Ascending aorta (tissue), 2 donors: ENCODE measurements around the gene SH3PXD2A. TPM values are rescaled to one million over a fixed set of nuclear protein-coding genes. Genes with fewer than 3 reads are reported as not detected.
"Not testable (repeated sequence)": the region's sequence is repeated elsewhere in the genome, so short reads cannot be mapped to it uniquely, and the experiment has no call there.

Experiments used
- DNase-seq, 2 donors: peaks; one replicate each; pipeline ENCODE4 v3.0.0-alpha.2; 2019; ENCODE audit warnings: low spot score in 2 of 2
- H3K27ac ChIP-seq, 2 donors: fragments of 200-600 bp; sonication (generic); one replicate each; pipeline ENCODE4 v1.5.1; 2016 to 2017; ENCODE audit warnings: mild to moderate bottlenecking in 1 of 2
- H3K27me3 ChIP-seq: fragments of 200-600 bp; sonication (generic); one replicate; pipeline ENCODE4 v1.5.1; 2017
- H3K36me3 ChIP-seq, 2 donors: fragments of 200-600 bp; sonication (generic); one replicate each; pipeline ENCODE4 v1.5.1; 2016
- H3K4me1 ChIP-seq, 2 donors: fragments of 200-600 bp; sonication (generic); one replicate each; pipeline ENCODE4 v1.5.1; 2016 to 2017; ENCODE audit warnings: mild to moderate bottlenecking in 1 of 2
- H3K4me3 ChIP-seq, 2 donors: fragments of 200-600 bp; sonication (generic); one replicate each; pipeline ENCODE4 v1.5.1; 2016 to 2017; ENCODE audit warnings: mild to moderate bottlenecking in 1 of 2
- H3K9me3 ChIP-seq, 2 donors: fragments of 200-600 bp; sonication (generic); one replicate each; pipeline ENCODE4 v1.5.1; 2016
- CTCF ChIP-seq, 3 experiments: fragments of 200-600 bp in 2 of 3; fragments of 450-650 bp in 1 of 3; sonication (generic) in 2 of 3; IDR thresholded peaks; one replicate each; pipeline ENCODE4 v1.5.1; 2016 to 2019; ENCODE audit warnings: antibody characterized with exemption in 3 of 3, mild to moderate bottlenecking in 1 of 3, moderate library complexity in 1 of 3
- intact Hi-C: fragments of 100-400 bp; cut with DNase I; formaldehyde crosslinking; loops from one replicate; pipeline ENCODE4 v1.15.1; 2023
- total RNA-seq: library from RNA; depleted of rRNA; stranded (reverse); fragments of >200 nt; gene quantifications from one replicate; pipeline ENCODE4 v1.1.0, GENCODE V29; 2016

SH3PXD2A gene
- total RNA-seq, 1 donor from 2014 or later: 50.0 TPM

GRCh38 chr10:103814105-103814504, 41.3 kb downstream of the SH3PXD2A start:
- TF ChIP-seq CTCF (IDR thresholded peaks at IDR 0.05): no peak
- H3K27ac ChIP-seq: peak overlapping the region; percentile 78 to 89

GRCh38 chr10:103813312-103813711, 42.1 kb downstream of the SH3PXD2A start:
- H3K27me3 ChIP-seq, DNase-seq, H3K9me3 ChIP-seq, H3K4me1 ChIP-seq, H3K4me3 ChIP-seq, H3K36me3 ChIP-seq, intact Hi-C loops: not testable (repeated sequence)
- peak overlapping the region; percentile 78 to 89 for H3K27ac ChIP-seq

More at GRCh38 chr10:103814105-103814504, 41.3 kb downstream of the SH3PXD2A start:
- Histone ChIP-seq H3K27me3 (no peaks in the 10 kb centered on the region), H3K9me3 (no peaks in the 10 kb centered on the region), H3K4me3 (no peak overlapping the region), H3K36me3 (no peaks in the 10 kb centered on the region), H3K4me1 (peaks cover 0 to 11% of the 10 kb centered on the region in 2 donors)
- intact Hi-C loops: no loop called here
- DNase-seq: no peak

- H3K27ac ChIP-seq: no peak overlapping the region
- no peaks in the 10 kb centered on the region for H3K27me3 ChIP-seq
- H3K36me3 ChIP-seq: no peaks in the 10 kb centered on the region
- H3K4me3 ChIP-seq: no peak overlapping the region
- intact Hi-C loops: no loop called here
- no peaks in the 10 kb centered on the region for H3K9me3 ChIP-seq
- peaks cover 0 to 5% of the 10 kb centered on the region in 2 donors for H3K4me1 ChIP-seq
- DNase-seq: no peak
- TF ChIP-seq CTCF (IDR thresholded peaks at IDR 0.05): no peak
Observed at GRCh38 chr10:103812432-103812831, 42.9 kb downstream of the SH3PXD2A start.

- no peak for TF ChIP-seq CTCF (IDR thresholded peaks at IDR 0.05)
- intact Hi-C loops: no loop called here
- H3K4me1 ChIP-seq: peaks cover 0 to 5% of the 10 kb centered on the region in 2 donors
- H3K9me3 ChIP-seq: no peaks in the 10 kb centered on the region
- H3K27me3 ChIP-seq: no peaks in the 10 kb centered on the region
- no peak overlapping the region for H3K27ac ChIP-seq
- DNase-seq: no peak
- no peak overlapping the region for H3K4me3 ChIP-seq
- no peaks in the 10 kb centered on the region for H3K36me3 ChIP-seq
Observed at GRCh38 chr10:103812004-103812403, 43.4 kb downstream of the SH3PXD2A start.

GRCh38 chr10:103811463-103811862, 43.9 kb downstream of the SH3PXD2A start:
- no peaks in the 10 kb centered on the region for H3K9me3 ChIP-seq
- TF ChIP-seq CTCF (IDR thresholded peaks at IDR 0.05): no peak
- H3K4me3 ChIP-seq: no peak overlapping the region
- no peak for DNase-seq
- no peak overlapping the region for H3K27ac ChIP-seq
- H3K27me3 ChIP-seq: no peaks in the 10 kb centered on the region
- intact Hi-C loops: no loop called here
- no peaks in the 10 kb centered on the region for H3K36me3 ChIP-seq
- H3K4me1 ChIP-seq: peaks cover 0 to 5% of the 10 kb centered on the region in 2 donors

GRCh38 chr10:103808780-103809179, 46.6 kb downstream of the SH3PXD2A start:
- H3K27me3 ChIP-seq: no peaks in the 10 kb centered on the region
- no peaks in the 10 kb centered on the region for H3K9me3 ChIP-seq
- intact Hi-C loops: no loop called here
- H3K4me1 ChIP-seq: peaks cover 0 to 3% of the 10 kb centered on the region in 2 donors
- no peak for TF ChIP-seq CTCF (IDR thresholded peaks at IDR 0.05)
- H3K36me3 ChIP-seq: no peaks in the 10 kb centered on the region
- H3K4me3 ChIP-seq: no peak overlapping the region
- DNase-seq: no peak
- no peak overlapping the region for H3K27ac ChIP-seq
